GM23338 (cell line): ENCODE data around the gene RPA1.

ENCODE experiments used
- EZH2 ChIP-seq: fragments of 200-600 bp; sonication (generic); IDR thresholded peaks from one replicate; pipeline ENCODE4 v1.8.0; 2017; ENCODE audit warnings: antibody characterized with exemption, mild to moderate bottlenecking, low read depth; ENCODE audit not compliant: unreplicated experiment
- NANOG ChIP-seq: IDR thresholded peaks from 2 replicates; pipeline ENCODE4 v1.6.1; 2016; ENCODE audit warnings: antibody characterized with exemption, borderline replicate concordance
- POLR2AphosphoS5 ChIP-seq: IDR thresholded peaks from 2 replicates; pipeline ENCODE4 v1.6.1; 2016; ENCODE audit warnings: antibody characterized with exemption, low read depth
- REST ChIP-seq: IDR thresholded peaks from one replicate; pipeline ENCODE4 v1.6.1; 2018; ENCODE audit warnings: antibody characterized with exemption; ENCODE audit not compliant: unreplicated experiment
- TF ChIP-seq, protein P1 (sequence below), 2 experiments: fragments of 200-600 bp in 1 of 2; sonication (generic) in 1 of 2; conservative IDR thresholded peaks; 2 replicates each; pipeline versions ENCODE4 v1.5.1 to v1.6.1; 2016 to 2017; ENCODE audit warnings: antibody characterized with exemption in 2 of 2, low read depth in 2 of 2, mild to moderate bottlenecking in 2 of 2, moderate library complexity in 1 of 2

DNA sequence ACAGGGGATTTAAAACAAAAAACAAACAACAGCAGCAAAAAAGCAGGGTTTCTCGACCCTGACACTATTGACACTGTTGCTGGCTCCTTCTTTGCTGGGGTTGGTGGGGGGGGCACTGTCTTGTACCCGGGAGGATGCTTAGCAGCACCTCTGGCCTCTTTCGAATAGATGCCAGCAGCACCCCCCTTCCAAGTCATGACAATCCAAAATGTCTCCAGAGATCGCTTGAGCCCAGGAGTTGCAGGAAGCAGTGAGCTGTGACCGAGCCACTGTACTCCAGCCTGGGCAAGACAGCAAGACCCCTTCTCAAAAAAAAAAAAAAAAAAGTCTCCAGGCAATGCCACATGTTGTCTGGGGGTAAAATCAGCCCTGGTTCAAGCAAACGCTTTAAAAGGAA is 47.6 kb upstream of the RPA1 start:
- TF ChIP-seq, protein P1, sequence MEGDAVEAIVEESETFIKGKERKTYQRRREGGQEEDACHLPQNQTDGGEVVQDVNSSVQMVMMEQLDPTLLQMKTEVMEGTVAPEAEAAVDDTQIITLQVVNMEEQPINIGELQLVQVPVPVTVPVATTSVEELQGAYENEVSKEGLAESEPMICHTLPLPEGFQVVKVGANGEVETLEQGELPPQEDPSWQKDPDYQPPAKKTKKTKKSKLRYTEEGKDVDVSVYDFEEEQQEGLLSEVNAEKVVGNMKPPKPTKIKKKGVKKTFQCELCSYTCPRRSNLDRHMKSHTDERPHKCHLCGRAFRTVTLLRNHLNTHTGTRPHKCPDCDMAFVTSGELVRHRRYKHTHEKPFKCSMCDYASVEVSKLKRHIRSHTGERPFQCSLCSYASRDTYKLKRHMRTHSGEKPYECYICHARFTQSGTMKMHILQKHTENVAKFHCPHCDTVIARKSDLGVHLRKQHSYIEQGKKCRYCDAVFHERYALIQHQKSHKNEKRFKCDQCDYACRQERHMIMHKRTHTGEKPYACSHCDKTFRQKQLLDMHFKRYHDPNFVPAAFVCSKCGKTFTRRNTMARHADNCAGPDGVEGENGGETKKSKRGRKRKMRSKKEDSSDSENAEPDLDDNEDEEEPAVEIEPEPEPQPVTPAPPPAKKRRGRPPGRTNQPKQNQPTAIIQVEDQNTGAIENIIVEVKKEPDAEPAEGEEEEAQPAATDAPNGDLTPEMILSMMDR (conservative IDR thresholded peaks at IDR 0.05; ENCODE audit: low read depth in 2 of 2) = no peak
- no peak for TF ChIP-seq EZH2
- TF ChIP-seq POLR2AphosphoS5 = no peak
- no peak for TF ChIP-seq REST
- no peak for TF ChIP-seq NANOG
